ENCODE data around the gene HPS4. TPM values are rescaled to one million over a fixed set of nuclear protein-coding genes. Genes with fewer than 3 reads are reported as not detected.

HPS4 gene
- total and polyA plus RNA-seq, 12 donors: 4.6 to 14.3 (median 9.0) TPM

DNA sequence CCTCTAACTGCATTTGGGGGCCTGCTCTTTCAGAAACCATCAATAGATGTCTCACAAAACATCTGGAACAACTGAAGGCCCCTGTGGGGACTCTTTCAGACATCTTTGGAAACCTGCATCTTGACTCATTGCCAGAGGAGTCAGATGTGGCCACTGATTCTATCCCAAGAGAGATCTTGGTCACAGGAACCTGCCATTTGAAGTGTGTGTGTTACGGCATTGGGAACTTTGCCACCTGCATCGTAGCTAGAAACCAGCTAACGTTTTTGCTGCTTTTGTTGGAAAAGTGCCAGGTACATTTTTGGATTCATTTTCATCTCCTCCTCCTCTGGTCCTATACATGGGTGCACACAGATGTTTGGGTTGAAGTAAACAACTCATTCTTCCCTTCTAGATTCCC lies 4.4 kb upstream of the HPS4 start:
- ATAC-seq: no peak
- Histone ChIP-seq H3K27ac (no peak overlapping the region), H3K4me1 (peaks cover 0 to 25% (median 18%) of the 10 kb centered on the region in 9 donors), H3K27me3 (no peaks in the 10 kb centered on the region), H3K4me3 (no peak overlapping the region), H3K36me3 (peaks cover 0 to 74% (median 48%) of the 10 kb centered on the region in 9 donors), H3K9me3 (no peaks in the 10 kb centered on the region)
- DNase-seq: no peak
- TF ChIP-seq, protein P1, sequence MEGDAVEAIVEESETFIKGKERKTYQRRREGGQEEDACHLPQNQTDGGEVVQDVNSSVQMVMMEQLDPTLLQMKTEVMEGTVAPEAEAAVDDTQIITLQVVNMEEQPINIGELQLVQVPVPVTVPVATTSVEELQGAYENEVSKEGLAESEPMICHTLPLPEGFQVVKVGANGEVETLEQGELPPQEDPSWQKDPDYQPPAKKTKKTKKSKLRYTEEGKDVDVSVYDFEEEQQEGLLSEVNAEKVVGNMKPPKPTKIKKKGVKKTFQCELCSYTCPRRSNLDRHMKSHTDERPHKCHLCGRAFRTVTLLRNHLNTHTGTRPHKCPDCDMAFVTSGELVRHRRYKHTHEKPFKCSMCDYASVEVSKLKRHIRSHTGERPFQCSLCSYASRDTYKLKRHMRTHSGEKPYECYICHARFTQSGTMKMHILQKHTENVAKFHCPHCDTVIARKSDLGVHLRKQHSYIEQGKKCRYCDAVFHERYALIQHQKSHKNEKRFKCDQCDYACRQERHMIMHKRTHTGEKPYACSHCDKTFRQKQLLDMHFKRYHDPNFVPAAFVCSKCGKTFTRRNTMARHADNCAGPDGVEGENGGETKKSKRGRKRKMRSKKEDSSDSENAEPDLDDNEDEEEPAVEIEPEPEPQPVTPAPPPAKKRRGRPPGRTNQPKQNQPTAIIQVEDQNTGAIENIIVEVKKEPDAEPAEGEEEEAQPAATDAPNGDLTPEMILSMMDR (IDR thresholded peaks at IDR 0.05): no peak
- intact Hi-C loops (cut with DNase I): loop anchor here in 2 of 10 donors (5.0 to 10.0 kb wide), 2 partner anchors 167 to 169 kb away; partner anchors contain the start of gene MIAT (in 2 of the 2)
- 42 to 45% methylated on average over 3 of the region's 3 CpGs for WGBS, 2 donors

DNA sequence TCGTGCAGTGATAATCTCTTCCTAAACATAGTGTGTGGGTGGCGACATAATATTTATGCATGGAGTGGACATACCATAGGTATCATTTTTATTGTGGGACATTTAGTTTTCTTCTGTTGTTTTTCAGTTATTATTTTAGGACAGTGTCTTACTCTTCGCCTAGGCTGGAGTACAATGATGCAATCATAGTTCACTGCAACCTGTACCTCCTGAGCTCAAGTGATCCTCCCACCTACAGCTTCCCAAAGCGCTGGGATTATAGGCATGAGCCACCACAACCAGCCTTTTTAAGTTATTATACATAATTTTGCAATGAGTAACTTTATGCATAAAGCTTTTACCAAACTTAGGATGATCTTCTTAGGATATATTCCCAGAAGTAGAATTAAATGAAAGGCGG lies 2.8 kb upstream of the HPS4 start:
- Histone ChIP-seq H3K36me3 (peaks cover 0 to 64% (median 34%) of the 10 kb centered on the region in 9 donors), H3K4me3 (no peak overlapping the region), H3K27ac (no peak overlapping the region), H3K27me3 (no peaks in the 10 kb centered on the region), H3K4me1 (peaks cover 0 to 39% (median 32%) of the 10 kb centered on the region in 9 donors), H3K9me3 (no peaks in the 10 kb centered on the region)
- TF ChIP-seq, protein P1 (IDR thresholded peaks at IDR 0.05): no peak
- ATAC-seq (no peak), DNase-seq (no peak)
- intact Hi-C loops (cut with DNase I): loop anchor here in 2 of 10 donors (5.0 to 10.0 kb wide), 2 partner anchors 168 to 171 kb away; partner anchors contain the start of gene MIAT (in 2 of the 2)
- 86% methylated on average over 5 of the region's 5 CpGs for WGBS, 2 donors

DNA sequence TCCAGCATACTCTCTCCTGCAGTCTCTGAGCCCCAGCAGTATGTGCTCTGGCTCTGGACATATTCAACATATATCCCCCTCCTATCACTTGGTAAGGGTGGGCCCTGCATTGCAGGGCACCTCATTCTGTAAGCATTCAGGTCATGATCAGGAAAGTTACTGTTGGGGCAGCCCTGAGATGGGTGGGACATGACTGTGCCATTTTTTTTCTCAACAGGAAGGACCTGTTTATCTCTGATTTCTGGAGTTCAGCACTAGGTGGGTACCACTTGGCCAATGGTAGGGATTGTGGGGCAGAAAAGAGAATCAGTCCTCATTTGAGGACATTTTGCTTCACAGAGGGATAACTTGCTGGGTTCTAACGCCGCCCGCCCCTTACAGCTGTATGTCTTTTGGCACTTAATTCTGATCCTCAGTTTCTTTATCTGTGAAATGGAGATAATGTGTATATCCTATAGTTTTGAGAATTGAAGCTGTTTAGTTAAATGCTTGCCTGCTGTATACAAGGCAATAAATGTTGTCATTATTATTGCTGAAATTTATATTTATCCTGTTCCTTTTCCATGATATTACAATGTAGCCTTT lies 2.3 kb upstream of the HPS4 start:
- ATAC-seq: no peak
- Histone ChIP-seq H3K27ac (no peak overlapping the region), H3K36me3 (peaks cover 0 to 64% (median 29%) of the 10 kb centered on the region in 9 donors), H3K4me3 (no peak overlapping the region), H3K9me3 (no peaks in the 10 kb centered on the region), H3K27me3 (no peaks in the 10 kb centered on the region), H3K4me1 (peaks cover 0 to 44% (median 37%) of the 10 kb centered on the region in 9 donors)
- intact Hi-C loops (cut with DNase I): loop anchor here in 3 of 10 donors (2.0 to 10.0 kb wide), 3 partner anchors 103 to 171 kb away; partner anchors contain the start of gene MIAT (in 2 of the 3)
- DNase-seq: no peak
- TF ChIP-seq, protein P1 (IDR thresholded peaks at IDR 0.05): no peak
- WGBS, 2 donors: 67 to 71% methylated on average over 3 of the region's 3 CpGs

DNA sequence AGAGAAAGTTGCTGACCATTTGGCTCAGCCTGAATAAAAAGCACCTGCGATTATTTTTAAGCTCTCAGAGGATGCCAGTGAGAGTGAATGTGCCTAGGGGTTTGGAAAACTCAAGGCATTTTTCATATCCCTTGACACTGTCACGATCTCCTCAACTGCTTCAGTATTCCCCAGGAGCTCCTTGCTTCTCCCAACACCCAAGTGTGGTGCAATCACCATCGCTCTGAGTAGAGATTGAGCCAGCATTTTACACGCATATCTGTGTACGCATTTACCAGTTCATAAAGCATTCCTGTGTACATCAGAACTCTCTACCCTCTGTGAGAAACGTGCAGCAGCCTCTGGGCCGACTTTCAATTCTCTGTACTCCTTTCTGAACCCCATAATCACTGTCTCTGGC lies 1.4 kb upstream of the HPS4 start:
- intact Hi-C loops (cut with DNase I): loop anchor here in 3 of 10 donors (2.0 to 10.0 kb wide), 3 partner anchors 104 to 172 kb away; partner anchors contain the start of gene MIAT (in 2 of the 3)
- peak overlapping the region in 2 of 10 donors; percentile 93 to 96 for H3K27ac ChIP-seq
- no peaks in the 10 kb centered on the region for H3K9me3 ChIP-seq
- ATAC-seq (no peak), DNase-seq (no peak)
- no peaks in the 10 kb centered on the region for H3K27me3 ChIP-seq
- H3K4me3 ChIP-seq: peak overlapping the region in 3 of 10 donors; percentile 70 to 99 (median 99)
- H3K4me1 ChIP-seq: peaks cover 0 to 53% (median 46%) of the 10 kb centered on the region in 9 donors
- 60 to 68% methylated on average over 7 of the region's 7 CpGs for WGBS, 2 donors
- H3K36me3 ChIP-seq: peaks cover 0 to 62% (median 25%) of the 10 kb centered on the region in 9 donors
- TF ChIP-seq, protein P1 (IDR thresholded peaks at IDR 0.05): no peak
